Parathyroid adenoma (tissue), 2 donors: Measurements from ENCODE around the gene CALCOCO1.

Experiments used
- H2AFZ ChIP-seq: fragments of 300-600 bp; sonication (generic); one replicate; pipeline ENCODE4 v1.7.0; 2017; ENCODE audit warnings: antibody characterized with exemption, mild to moderate bottlenecking
- H3K27ac ChIP-seq: fragments of 300-600 bp; sonication (generic); one replicate; pipeline ENCODE4 v1.7.0; 2017
- H3K27me3 ChIP-seq: fragments of 300-600 bp; sonication (generic); one replicate; pipeline ENCODE4 v1.7.0; 2017; ENCODE audit warnings: low read length; ENCODE audit not compliant: control insufficient read depth, insufficient read depth
- H3K36me3 ChIP-seq: fragments of 300-600 bp; sonication (generic); one replicate; pipeline ENCODE4 v1.7.0; 2017; ENCODE audit warnings: low read length; ENCODE audit not compliant: control insufficient read depth, insufficient read depth
- H3K4me1 ChIP-seq: fragments of 300-600 bp; sonication (generic); one replicate; pipeline ENCODE4 v1.7.0; 2017; ENCODE audit warnings: control low read depth
- H3K4me2 ChIP-seq: fragments of 300-600 bp; sonication (generic); one replicate; pipeline ENCODE4 v1.7.0; 2017; ENCODE audit warnings: low read length
- H3K4me3 ChIP-seq: fragments of 300-600 bp; sonication (generic); one replicate; pipeline ENCODE4 v1.7.0; 2017; ENCODE audit warnings: low read depth, low read length
- H3K79me2 ChIP-seq: fragments of 300-600 bp; sonication (generic); one replicate; pipeline ENCODE4 v1.7.0; 2017; ENCODE audit warnings: control low read depth
- H3K9ac ChIP-seq: fragments of 300-600 bp; sonication (generic); one replicate; pipeline ENCODE4 v1.7.0; 2017; ENCODE audit warnings: mild to moderate bottlenecking
- H3K9me3 ChIP-seq: fragments of 300-600 bp; sonication (generic); one replicate; pipeline ENCODE4 v1.7.0; 2017; ENCODE audit warnings: low read length; ENCODE audit not compliant: control insufficient read depth
- CTCF ChIP-seq: fragments of 300-600 bp; sonication (generic); IDR thresholded peaks from one replicate; pipeline ENCODE4 v1.7.0; 2017; ENCODE audit warnings: antibody characterized with exemption, mild to moderate bottlenecking
- donor health status: primary hyperparathyroidism.

CALCOCO1 gene

GRCh38 chr12:53675701-53676607 is 51.3 kb downstream of the CALCOCO1 start, which contains the start of gene ATP5MC2:
Gene ATP5MC2 (minus strand): TSS chr12:53676083. CDS start chr12:53672614, 3,469 bp downstream.
- TF ChIP-seq CTCF, result peak; percentile 99
- H3K4me2 ChIP-seq, result peak within 1 kb of the TSS; percentile 97

GRCh38 chr12:53674977-53675700 is 52.1 kb downstream of the CALCOCO1 start:
- peaks cover 5% of the 10 kb centered on the region for H3K4me1 ChIP-seq
- peaks cover 28% of the 10 kb centered on the region for H3K79me2 ChIP-seq
- H3K4me3 ChIP-seq, result peak overlapping the region; percentile 95
- no peak for TF ChIP-seq CTCF
- peak overlapping the region; percentile 74 for H3K27ac ChIP-seq
- peak overlapping the region; percentile 6 for H3K9ac ChIP-seq
- H3K9me3 ChIP-seq, result no peaks in the 10 kb centered on the region
- H3K4me2 ChIP-seq, result peak overlapping the region; percentile 97
- no peaks in the 10 kb centered on the region for H3K36me3 ChIP-seq
- peak overlapping the region; percentile 88 for H2AFZ ChIP-seq
- H3K27me3 ChIP-seq, result no peaks in the 10 kb centered on the region

More at GRCh38 chr12:53675701-53676607, 51.3 kb downstream of the CALCOCO1 start, which contains the start of gene ATP5MC2:
- Histone ChIP-seq H3K79me2 (peaks cover 26% of the 10 kb centered on the region), H3K9me3 (no peaks in the 10 kb centered on the region), H3K4me3 (peak within 1 kb of the TSS; percentile 95), H3K36me3 (no peaks in the 10 kb centered on the region), H3K27me3 (no peaks in the 10 kb centered on the region), H2AFZ (peak within 1 kb of the TSS; percentile 88), H3K4me1 (peaks cover 5% of the 10 kb centered on the region), H3K27ac (peak within 1 kb of the TSS; percentile 74), H3K9ac (peak within 1 kb of the TSS; percentile 6)

- H3K4me2 ChIP-seq, result no peak overlapping the region
- peaks cover 29% of the 10 kb centered on the region for H3K79me2 ChIP-seq
- H3K27ac ChIP-seq, result no peak overlapping the region
- H3K27me3 ChIP-seq, result no peaks in the 10 kb centered on the region
- TF ChIP-seq CTCF, result no peak
- no peak overlapping the region for H2AFZ ChIP-seq
- H3K9me3 ChIP-seq, result no peaks in the 10 kb centered on the region
- H3K4me1 ChIP-seq, result peaks cover 5% of the 10 kb centered on the region
- no peak overlapping the region for H3K9ac ChIP-seq
- H3K4me3 ChIP-seq, result no peak overlapping the region
- H3K36me3 ChIP-seq, result no peaks in the 10 kb centered on the region
Observed at GRCh38 chr12:53670971-53671370, 56.3 kb downstream of the CALCOCO1 start.

GRCh38 chr12:53670308-53670707 is 56.9 kb downstream of the CALCOCO1 start:
- H3K4me1 ChIP-seq, result peaks cover 5% of the 10 kb centered on the region

More at GRCh38 chr12:53670308-53670707, 56.9 kb downstream of the CALCOCO1 start:
- TF ChIP-seq CTCF, result no peak
- Histone ChIP-seq H2AFZ (no peak overlapping the region), H3K27ac (no peak overlapping the region), H3K36me3 (no peaks in the 10 kb centered on the region), H3K4me2 (no peak overlapping the region), H3K4me3 (no peak overlapping the region), H3K9me3 (no peaks in the 10 kb centered on the region), H3K9ac (no peak overlapping the region), H3K27me3 (no peaks in the 10 kb centered on the region), H3K79me2 (peaks cover 27% of the 10 kb centered on the region)
